NCI-H2171 (cell line): ENCODE results near the gene ILKAP.

Experiments
- DNase-seq: peaks from one replicate; lab custom pipeline; 2025; lab: John Stamatoyannopoulos, UW

The ILKAP gene

GRCh38 chr2:238237431-238238135, 34.1 kb upstream of the ILKAP start:
- DNase-seq: no peak

- no peak for DNase-seq
Measured at GRCh38 chr2:238236571-238236970, 33.1 kb upstream of the ILKAP start.

- no peak for DNase-seq
Measured at GRCh38 chr2:238235856-238236255, 32.4 kb upstream of the ILKAP start.

GRCh38 chr2:238235331-238235732, 31.8 kb upstream of the ILKAP start:
- DNase-seq: no peak

GRCh38 chr2:238233625-238234024, 30.1 kb upstream of the ILKAP start:
- DNase-seq: no peak

GRCh38 chr2:238231809-238232208, 28.3 kb upstream of the ILKAP start:
- no peak for DNase-seq

- no peak for DNase-seq
Measured at GRCh38 chr2:238231251-238231793, 27.8 kb upstream of the ILKAP start.

- DNase-seq: no peak
Measured at GRCh38 chr2:238230699-238231098, 27.2 kb upstream of the ILKAP start.

GRCh38 chr2:238228700-238229099, 25.2 kb upstream of the ILKAP start:
- DNase-seq: no peak

- DNase-seq: no peak
Measured at GRCh38 chr2:238227587-238228032, 24.1 kb upstream of the ILKAP start.

GRCh38 chr2:238226698-238227586, 23.4 kb upstream of the ILKAP start:
- DNase-seq: no peak

- DNase-seq: no peak
Measured at GRCh38 chr2:238225911-238226697, 22.6 kb upstream of the ILKAP start.

GRCh38 chr2:238225121-238225520, 21.6 kb upstream of the ILKAP start:
- no peak for DNase-seq

- no peak for DNase-seq
Measured at GRCh38 chr2:238224356-238225035, 21.0 kb upstream of the ILKAP start.

- no peak for DNase-seq
Measured at GRCh38 chr2:238220892-238221521, 17.5 kb upstream of the ILKAP start.

GRCh38 chr2:238220274-238220891, 16.9 kb upstream of the ILKAP start:
- no peak for DNase-seq

- DNase-seq: no peak
Measured at GRCh38 chr2:238216651-238217184, 13.2 kb upstream of the ILKAP start.

GRCh38 chr2:238207006-238207405, 3.5 kb upstream of the ILKAP start:
- no peak for DNase-seq

GRCh38 chr2:238203973-238204683, 633 bp upstream of the ILKAP start:
- DNase-seq: no peak
